Measurements from ENCODE around the gene EHD4.

The EHD4 gene

DNA sequence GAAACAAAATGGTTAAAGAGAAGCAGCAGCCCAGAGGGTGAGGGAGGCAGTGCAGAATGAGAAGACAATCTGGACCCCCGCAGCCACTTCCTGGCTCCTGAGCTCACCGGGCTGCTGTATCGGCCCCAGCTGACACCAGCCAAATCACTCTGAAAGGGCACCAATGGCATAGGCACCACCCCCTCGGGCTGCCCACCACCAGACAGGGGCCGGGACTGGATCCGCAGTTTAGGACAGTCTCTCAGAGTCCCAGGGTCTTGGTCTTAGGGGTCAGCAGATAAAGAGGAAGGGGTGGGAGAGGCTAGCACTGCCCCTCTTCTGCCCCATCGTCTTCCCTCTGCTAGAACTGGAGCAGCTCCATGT lies 17.9 kb upstream of the EHD4 start:
- Mint-ChIP-seq H3K4me1 (no peaks in the 10 kb centered on the region), H3K27ac (no peak overlapping the region), H3K27me3 (peaks cover 12% of the 10 kb centered on the region), H3K9me3 (no peaks in the 10 kb centered on the region), H3K4me3 (no peak overlapping the region), H3K36me3 (no peaks in the 10 kb centered on the region)
- no peak for DNase-seq (ENCODE audit: low spot score in 2 of 2)
- ATAC-seq (ENCODE audit: low read depth): no peak

DNA sequence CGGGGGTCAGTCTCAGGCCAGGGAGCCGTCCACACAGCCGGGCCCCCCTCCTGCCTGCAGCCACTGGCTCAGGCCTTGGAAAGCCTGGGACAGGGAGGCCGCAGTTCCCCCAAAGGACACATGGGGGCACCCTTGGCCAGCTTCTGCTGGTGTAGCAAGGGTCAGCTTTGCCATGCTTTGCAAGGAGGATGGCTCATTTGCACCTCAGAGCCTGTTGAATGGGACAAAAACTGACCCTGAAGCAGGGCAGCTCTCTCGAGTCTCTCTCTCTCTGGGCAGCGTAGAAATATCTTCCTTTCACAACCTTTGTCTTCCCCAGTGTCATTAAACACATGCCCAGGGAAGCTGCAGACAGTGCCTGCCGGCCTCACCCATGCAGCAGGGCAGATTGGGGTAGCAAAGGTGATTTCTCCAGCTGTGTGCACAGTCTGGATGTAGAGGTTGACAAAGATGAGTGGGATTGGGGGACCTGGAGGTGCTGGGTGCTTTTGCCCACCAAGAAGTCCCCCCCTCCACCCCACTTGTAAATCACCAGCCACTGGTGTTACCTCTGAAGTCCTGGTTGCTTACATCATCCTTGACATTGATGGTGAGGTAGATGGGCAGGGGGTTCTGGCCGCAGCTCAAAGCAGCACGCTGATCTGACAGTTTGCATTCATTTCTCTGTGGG lies 17.4 kb upstream of the EHD4 start:
- Mint-ChIP-seq H3K4me1 (no peaks in the 10 kb centered on the region), H3K9me3 (no peaks in the 10 kb centered on the region), H3K27ac (no peak overlapping the region), H3K4me3 (no peak overlapping the region), H3K36me3 (no peaks in the 10 kb centered on the region), H3K27me3 (peaks cover 12% of the 10 kb centered on the region)
- ATAC-seq (ENCODE audit: low read depth) (peak; percentile 99), DNase-seq (ENCODE audit: low spot score in 2 of 2) (peak; percentile 89 to 95)

DNA sequence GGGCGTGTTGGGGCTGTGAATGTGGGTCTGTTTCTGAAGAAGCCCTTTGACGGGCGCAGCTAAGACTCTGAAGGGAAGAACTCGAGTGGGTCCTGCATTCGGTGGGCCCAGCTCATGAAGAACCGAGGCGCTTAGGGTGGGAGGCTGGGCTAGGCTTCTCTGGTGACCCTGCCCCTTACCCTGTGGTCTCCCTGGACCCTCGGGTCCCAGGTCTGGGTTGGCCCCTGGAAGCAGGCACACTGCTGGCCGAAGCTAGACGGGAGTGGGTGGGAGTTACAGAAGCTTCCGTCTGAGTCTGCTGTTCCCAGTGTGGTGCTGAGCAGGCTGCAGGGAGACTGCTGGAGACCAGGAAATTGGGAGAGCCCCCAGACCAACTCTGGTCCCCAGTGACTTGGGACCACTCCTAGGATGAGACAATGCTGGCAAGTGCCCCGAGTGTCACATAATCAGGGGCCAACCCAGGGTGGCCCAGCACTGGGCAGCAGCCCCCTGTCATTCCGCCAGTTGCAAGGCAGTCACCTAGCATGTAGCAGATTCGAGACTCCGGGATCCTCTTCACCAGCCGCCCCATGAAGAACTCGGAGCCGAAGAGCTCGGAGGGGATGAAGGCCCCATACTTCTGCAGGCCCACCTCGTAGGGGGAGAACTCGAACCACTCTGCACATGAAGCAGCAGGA lies 16.7 kb upstream of the EHD4 start:
- DNase-seq (ENCODE audit: low spot score in 2 of 2) (no peak), ATAC-seq (ENCODE audit: low read depth) (no peak)
- Mint-ChIP-seq H3K27me3 (peaks cover 12% of the 10 kb centered on the region), H3K4me1 (no peaks in the 10 kb centered on the region), H3K9me3 (no peaks in the 10 kb centered on the region), H3K27ac (no peak overlapping the region), H3K36me3 (no peaks in the 10 kb centered on the region), H3K4me3 (no peak overlapping the region)

DNA sequence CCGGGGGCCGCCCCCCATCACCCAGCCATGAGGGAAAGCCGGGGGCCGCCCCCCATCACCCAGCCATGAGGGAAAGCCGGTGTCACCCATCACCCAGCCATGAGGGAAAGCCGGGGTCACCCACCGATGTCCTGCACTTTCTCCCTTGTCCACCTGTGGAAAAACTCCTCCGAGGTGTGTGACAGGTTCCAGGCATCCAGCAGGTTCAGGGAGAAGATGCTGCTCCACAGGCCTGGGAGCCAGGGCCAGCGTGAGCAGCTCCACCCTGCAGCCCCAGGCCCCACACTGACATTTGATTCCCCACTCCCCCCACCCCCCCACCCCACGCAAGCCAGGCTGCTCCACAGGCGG lies 15.5 kb upstream of the EHD4 start:
- H3K36me3 Mint-ChIP-seq: no peaks in the 10 kb centered on the region
- H3K4me3 Mint-ChIP-seq: no peak overlapping the region
- DNase-seq (ENCODE audit: low spot score in 2 of 2): no peak
- no peaks in the 10 kb centered on the region for H3K4me1 Mint-ChIP-seq
- H3K9me3 Mint-ChIP-seq: no peaks in the 10 kb centered on the region
- no peak for ATAC-seq (ENCODE audit: low read depth)
- peaks cover 12% of the 10 kb centered on the region for H3K27me3 Mint-ChIP-seq
- H3K27ac Mint-ChIP-seq: no peak overlapping the region

DNA sequence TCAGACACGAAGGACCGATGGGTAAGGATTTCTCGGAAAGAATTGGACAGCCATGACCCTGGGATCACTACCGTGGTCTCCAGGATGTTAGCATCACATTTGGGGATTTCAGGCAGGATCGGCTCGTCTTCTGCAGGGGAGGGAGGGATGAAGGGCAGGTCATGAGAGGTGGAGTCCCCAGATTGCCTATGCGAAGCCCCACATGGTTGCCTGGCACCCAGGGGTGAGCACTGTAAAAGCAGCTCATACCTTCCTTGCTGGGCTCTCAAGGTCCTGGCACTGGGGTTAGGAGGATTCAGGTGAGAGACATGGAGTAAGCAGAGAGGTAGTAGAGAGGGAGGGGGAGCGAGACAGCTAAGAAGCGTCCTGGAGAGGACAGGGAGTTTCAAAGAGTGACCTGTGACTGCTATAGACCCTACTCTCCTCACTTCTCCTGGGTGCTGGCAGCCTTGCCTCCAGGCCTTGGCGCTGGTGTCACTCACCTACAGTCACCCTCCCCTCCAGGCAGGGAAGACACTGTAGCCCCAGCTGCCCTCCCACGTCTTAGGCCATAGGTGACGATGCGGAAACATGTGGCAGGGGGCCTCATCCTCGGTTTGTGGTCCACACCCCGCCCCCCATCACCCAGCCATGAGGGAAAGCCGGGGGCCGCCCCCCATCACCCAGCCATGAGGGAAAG lies 15.0 kb upstream of the EHD4 start:
- H3K27ac Mint-ChIP-seq: no peak overlapping the region
- peaks cover 12% of the 10 kb centered on the region for H3K27me3 Mint-ChIP-seq

DNA sequence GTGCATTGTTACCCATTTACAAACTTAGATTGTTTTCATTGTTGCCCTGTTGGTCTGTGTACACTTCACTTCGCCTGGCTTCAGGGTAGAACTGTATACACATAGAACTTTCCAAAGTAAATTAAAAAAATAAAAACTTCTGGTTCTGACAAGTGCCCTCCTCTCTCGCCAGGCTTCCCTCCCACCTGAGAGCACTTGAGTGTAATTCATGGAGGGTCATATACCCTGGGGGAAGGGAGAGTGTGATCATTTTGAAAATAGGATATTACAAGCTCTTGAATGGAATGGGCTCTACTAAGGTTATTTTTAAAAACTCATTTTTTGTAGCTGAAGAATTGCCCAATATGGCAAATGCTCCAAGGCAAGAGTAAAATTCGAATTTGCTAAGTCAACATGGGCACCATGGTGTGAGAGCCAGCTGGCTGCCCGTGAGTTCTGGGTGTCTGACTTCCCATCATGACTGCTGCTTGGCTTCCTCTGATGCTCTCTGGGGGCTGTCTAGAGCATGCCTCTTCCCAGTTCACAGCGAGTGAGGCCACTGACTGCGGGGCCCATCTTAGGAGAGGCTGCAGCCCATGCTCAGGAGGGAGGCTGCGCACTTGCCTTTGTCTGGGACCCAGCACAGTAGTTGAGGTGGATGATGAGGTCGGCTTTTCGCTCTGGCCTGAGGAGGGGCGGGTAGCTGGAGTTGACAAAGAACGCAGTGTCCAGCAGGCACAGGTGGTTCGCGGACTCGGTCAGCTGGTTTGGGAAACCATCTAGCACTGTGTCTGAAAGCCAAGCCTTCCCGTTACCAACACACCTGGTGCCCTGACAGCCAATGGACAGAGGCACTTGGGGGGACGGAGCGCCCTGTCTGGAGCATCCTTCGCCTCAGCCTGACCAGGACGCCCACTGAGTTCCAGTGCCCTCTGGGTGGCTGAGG lies 13.1 kb upstream of the EHD4 start:
- ATAC-seq (ENCODE audit: low read depth) (no peak), DNase-seq (ENCODE audit: low spot score in 2 of 2) (no peak)
- no peak overlapping the region for H3K27ac Mint-ChIP-seq
- H3K9me3 Mint-ChIP-seq: no peaks in the 10 kb centered on the region
- H3K4me3 Mint-ChIP-seq: no peak overlapping the region
- H3K36me3 Mint-ChIP-seq: no peaks in the 10 kb centered on the region
- no peaks in the 10 kb centered on the region for H3K4me1 Mint-ChIP-seq
- H3K27me3 Mint-ChIP-seq: peaks cover 10% of the 10 kb centered on the region

More for the DNA sequence above, 15.0 kb upstream of the EHD4 start:
- H3K4me3 Mint-ChIP-seq: no peak overlapping the region
- no peak for ATAC-seq (ENCODE audit: low read depth)
- no peaks in the 10 kb centered on the region for H3K9me3 Mint-ChIP-seq
- no peak for DNase-seq (ENCODE audit: low spot score in 2 of 2)
- H3K36me3 Mint-ChIP-seq: no peaks in the 10 kb centered on the region
- H3K4me1 Mint-ChIP-seq: no peaks in the 10 kb centered on the region

DNA sequence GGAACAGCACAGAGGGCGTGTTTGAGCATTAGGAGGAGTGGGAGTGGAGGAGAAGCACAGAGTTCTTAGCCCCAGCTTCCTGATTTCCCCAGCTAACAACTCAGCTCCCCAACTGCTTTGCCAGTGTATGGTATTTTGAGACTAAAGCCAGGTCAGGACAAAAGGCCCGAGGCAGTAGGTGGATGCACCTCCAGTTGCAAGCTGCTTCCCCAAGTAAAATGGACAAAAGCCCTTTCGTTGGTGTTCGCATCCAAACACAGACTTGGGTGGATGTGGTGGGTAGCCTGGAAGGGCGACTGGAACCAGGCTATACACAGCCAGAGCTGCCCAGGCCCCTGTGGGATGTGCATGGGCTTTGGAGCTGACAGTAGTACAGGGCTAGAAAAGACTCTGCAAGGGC lies 12.3 kb upstream of the EHD4 start:
- Mint-ChIP-seq H3K9me3 (no peaks in the 10 kb centered on the region), H3K36me3 (no peaks in the 10 kb centered on the region), H3K27ac (no peak overlapping the region), H3K4me1 (no peaks in the 10 kb centered on the region), H3K27me3 (peaks cover 8% of the 10 kb centered on the region), H3K4me3 (no peak overlapping the region)
- no peak for ATAC-seq (ENCODE audit: low read depth)
- no peak for DNase-seq (ENCODE audit: low spot score in 2 of 2)

DNA sequence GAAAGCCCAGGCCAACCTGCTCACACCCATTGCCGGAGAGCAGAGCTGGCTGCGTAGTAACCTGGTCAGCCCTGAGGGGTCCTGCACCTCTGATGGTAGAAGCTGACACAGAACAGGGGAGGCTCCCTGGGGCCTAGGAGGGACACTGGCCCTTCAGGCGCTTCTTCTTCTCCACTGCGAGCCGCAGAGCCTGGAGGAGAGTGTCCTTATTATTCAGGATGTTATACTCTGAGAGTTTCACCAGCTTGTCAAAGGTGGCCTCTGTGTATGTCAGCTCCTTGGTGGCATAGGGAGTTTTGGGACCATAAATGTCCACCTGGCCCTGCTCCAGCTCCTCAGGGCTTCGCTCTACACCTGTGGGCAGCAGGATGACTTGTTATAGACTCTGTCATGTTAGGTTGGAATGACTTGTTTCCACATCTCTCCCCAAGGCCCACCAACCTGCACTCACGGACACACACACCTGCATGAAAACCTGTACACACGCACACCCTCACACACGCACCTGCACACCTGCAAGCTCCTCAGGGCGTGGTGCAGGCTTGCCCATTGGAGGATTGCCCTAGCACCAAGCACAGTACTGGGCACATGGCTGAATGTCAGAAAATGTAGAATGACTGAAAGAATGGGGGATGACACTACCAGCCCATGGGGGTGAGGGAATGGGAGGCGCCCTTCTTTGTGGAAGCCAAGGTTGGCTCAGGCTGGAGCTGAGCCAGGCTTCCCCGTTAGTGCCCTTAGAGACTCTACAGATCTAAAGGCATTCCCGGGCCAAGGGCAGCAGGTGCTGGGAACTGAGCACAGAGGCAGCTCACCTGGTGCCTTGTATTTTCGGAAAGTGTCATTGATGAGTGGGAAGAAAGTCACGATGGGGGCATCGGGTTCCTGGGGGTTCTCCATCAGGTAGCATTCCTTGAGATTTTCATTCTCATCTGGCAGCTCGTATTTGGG lies 11.5 kb upstream of the EHD4 start:
- no peak overlapping the region for H3K27ac Mint-ChIP-seq
- peaks cover 7% of the 10 kb centered on the region for H3K27me3 Mint-ChIP-seq
- no peak overlapping the region for H3K4me3 Mint-ChIP-seq
- H3K36me3 Mint-ChIP-seq: no peaks in the 10 kb centered on the region
- H3K4me1 Mint-ChIP-seq: no peaks in the 10 kb centered on the region
- ATAC-seq (ENCODE audit: low read depth) (no peak), DNase-seq (ENCODE audit: low spot score in 2 of 2) (no peak)
- no peaks in the 10 kb centered on the region for H3K9me3 Mint-ChIP-seq

DNA sequence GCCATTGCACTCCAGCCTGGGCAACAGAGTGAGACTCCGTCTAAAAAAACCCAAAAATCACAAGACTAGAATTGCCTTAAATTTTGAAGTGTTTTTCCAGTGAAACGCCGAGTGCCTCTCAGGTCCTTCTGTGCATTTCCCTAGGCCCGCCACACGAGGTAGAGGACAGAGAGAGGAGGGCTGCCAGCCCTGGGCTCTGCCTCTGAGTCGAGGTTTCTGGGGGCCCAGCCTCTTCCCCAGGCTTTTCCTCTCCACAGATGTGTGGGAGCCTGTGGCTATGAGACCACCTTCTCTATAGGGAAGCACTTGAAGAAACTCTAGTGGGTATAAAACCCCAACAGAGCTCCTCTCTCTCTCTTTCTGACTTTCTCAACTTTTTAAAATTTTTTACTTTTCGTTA lies 10.9 kb upstream of the EHD4 start:
- DNase-seq (ENCODE audit: low spot score in 2 of 2): no peak
- ATAC-seq (ENCODE audit: low read depth): no peak
- H3K36me3 Mint-ChIP-seq: no peaks in the 10 kb centered on the region
- H3K27ac Mint-ChIP-seq: no peak overlapping the region
- H3K4me3 Mint-ChIP-seq: no peak overlapping the region
- H3K27me3 Mint-ChIP-seq: peaks cover 4% of the 10 kb centered on the region
- no peaks in the 10 kb centered on the region for H3K9me3 Mint-ChIP-seq
- H3K4me1 Mint-ChIP-seq: no peaks in the 10 kb centered on the region

DNA sequence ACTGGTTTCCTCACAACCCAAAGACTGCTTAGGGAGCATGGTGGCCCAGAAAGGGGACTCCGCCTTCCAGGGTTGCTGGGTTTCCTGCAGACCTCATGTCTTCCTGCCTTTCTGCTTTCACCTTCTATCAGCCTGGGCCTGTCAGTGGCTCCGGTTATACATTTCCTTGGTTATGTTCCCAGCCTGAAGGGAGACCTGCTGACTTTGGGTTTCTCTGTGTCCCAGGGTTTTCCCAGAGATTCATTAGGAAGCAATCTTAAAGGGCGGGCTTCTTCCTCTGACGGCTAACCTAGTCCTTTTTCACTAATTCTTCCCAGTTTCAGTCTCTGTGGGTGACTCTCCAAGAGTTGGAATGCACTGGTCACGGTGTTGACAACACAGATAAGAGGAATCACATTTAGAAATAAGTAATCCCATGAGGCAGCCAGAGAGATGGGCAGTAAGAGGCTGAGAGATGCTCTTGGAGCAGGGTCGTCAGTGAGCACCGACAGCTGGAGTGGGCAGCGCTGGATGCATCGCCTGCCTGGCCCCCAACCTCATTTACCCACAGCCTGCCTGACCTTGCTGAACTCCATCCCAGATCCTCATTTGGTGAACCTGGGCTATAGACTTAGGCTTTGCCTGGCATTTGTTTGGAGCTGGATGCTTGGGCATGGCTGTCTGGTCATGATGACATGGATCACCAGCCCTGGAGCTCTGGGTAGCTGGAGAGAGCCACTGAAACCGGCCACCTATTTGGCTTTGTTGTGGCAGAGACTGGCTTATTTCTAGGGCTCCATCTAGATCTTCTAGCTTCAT lies 10.0 kb upstream of the EHD4 start:
- no peaks in the 10 kb centered on the region for H3K36me3 Mint-ChIP-seq
- H3K4me1 Mint-ChIP-seq: no peaks in the 10 kb centered on the region
- H3K27me3 Mint-ChIP-seq: peaks cover 5% of the 10 kb centered on the region
- DNase-seq (ENCODE audit: low spot score in 2 of 2) (no peak), ATAC-seq (ENCODE audit: low read depth) (no peak)
- no peak overlapping the region for H3K4me3 Mint-ChIP-seq
- no peaks in the 10 kb centered on the region for H3K9me3 Mint-ChIP-seq
- no peak overlapping the region for H3K27ac Mint-ChIP-seq

DNA sequence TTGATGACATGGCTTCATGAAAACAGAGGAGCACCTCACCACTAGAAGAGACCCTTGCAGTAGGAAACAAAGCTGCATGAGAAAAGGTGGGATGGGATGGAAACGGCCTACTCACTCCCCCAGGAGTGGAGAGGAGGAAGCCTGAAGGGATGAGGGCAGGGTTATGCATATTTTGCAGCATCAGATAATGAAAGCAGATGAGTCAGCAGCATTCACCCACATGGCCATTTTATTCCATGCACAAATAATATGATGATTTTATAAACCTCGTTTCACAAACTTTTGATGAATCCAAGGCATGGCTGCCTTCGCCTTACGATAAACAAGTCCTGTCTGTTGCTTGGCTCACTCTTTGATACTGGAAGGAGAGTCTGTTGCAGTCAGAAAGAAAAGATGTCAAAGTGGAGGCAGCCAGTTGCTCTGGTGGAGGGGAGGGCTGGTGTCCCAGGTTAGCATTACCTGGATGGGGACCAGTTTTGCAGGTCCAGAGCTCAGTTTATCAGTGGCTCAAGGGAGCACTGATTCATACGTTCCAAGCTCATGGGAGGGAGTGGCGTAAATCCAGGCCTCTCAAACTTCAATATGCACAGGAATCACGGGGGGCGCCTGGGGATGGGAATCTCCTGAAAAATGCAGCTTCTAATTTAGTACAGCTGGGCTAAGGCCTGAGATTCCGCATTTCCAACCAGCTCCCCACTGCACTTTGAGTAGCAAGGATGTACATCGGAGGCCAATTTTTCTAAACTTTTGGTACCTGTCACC lies 9.2 kb upstream of the EHD4 start:
- H3K27ac Mint-ChIP-seq: no peak overlapping the region
- ATAC-seq (ENCODE audit: low read depth) (no peak), DNase-seq (ENCODE audit: low spot score in 2 of 2) (no peak)
- H3K4me1 Mint-ChIP-seq: no peaks in the 10 kb centered on the region
- no peaks in the 10 kb centered on the region for H3K9me3 Mint-ChIP-seq
- no peaks in the 10 kb centered on the region for H3K36me3 Mint-ChIP-seq
- no peak overlapping the region for H3K4me3 Mint-ChIP-seq
- peaks cover 1% of the 10 kb centered on the region for H3K27me3 Mint-ChIP-seq

DNA sequence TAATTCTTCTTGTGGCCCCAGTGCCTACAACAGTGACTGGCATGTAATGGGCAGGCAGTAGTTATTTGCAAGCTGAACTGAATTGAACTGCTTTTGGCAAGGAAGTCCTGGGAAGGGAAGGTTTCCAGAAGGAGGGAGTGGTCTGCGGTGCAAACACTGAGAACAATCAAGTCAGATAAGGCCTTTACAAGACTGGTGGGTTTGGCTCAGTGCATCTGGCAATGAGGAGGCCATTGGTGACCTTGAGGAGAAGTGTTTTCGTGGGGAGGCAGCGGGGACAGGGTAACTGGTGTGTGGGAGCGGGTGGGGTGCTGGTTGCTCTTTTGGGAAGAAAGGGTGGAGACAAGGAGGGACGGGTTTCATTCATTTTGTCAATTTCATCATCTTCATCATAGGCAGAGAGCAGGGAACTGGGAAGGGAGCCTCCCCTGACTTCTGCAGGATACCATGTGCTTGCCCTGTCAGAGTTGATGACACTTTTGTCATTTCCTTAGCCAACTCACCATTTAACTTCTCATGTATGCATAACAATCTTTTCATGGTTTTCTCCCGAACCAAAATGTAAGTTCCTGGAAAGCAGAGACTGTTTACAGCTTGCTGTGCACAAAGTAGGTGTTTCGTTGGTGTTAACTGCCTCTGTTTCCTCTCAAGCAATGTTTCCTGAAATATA lies 8.4 kb upstream of the EHD4 start:
- H3K27ac Mint-ChIP-seq: no peak overlapping the region
- ATAC-seq (ENCODE audit: low read depth) (no peak), DNase-seq (ENCODE audit: low spot score in 2 of 2) (no peak)

More for the DNA sequence above, 8.4 kb upstream of the EHD4 start:
- Mint-ChIP-seq H3K27me3 (peaks cover 1% of the 10 kb centered on the region), H3K4me1 (no peaks in the 10 kb centered on the region), H3K36me3 (no peaks in the 10 kb centered on the region), H3K4me3 (no peak overlapping the region), H3K9me3 (no peaks in the 10 kb centered on the region)
